Putamen (tissue), 1 donor: ENCODE data around the gene SLC6A18.

ENCODE experiments used
- DNase-seq: peaks from one replicate; pipeline ENCODE4 v3.0.0-alpha.2; 2016; ENCODE audit warnings: low spot score

SLC6A18 gene

GRCh38 chr5:1187234-1187949 lies 37.8 kb upstream of the SLC6A18 start:
- no peak for DNase-seq

GRCh38 chr5:1187950-1188334 lies 37.2 kb upstream of the SLC6A18 start:
- DNase-seq, result no peak

- no peak for DNase-seq
Measured at GRCh38 chr5:1188464-1188863, 36.7 kb upstream of the SLC6A18 start.

GRCh38 chr5:1189269-1189668 lies 35.9 kb upstream of the SLC6A18 start:
- no peak for DNase-seq

GRCh38 chr5:1190278-1190677 lies 34.9 kb upstream of the SLC6A18 start:
- no peak for DNase-seq

GRCh38 chr5:1190837-1191239 lies 34.3 kb upstream of the SLC6A18 start:
- no peak for DNase-seq

- no peak for DNase-seq
Measured at GRCh38 chr5:1192971-1193590, 32.1 kb upstream of the SLC6A18 start.

GRCh38 chr5:1193591-1193985 lies 31.6 kb upstream of the SLC6A18 start:
- no peak for DNase-seq

- DNase-seq, result no peak
Measured at GRCh38 chr5:1194378-1194777, 30.8 kb upstream of the SLC6A18 start.

- no peak for DNase-seq
Measured at GRCh38 chr5:1195439-1195838, 29.7 kb upstream of the SLC6A18 start.

GRCh38 chr5:1195916-1196315 lies 29.3 kb upstream of the SLC6A18 start:
- DNase-seq, result no peak

GRCh38 chr5:1196562-1196961 lies 28.6 kb upstream of the SLC6A18 start:
- DNase-seq, result no peak

GRCh38 chr5:1197876-1198666 lies 27.1 kb upstream of the SLC6A18 start:
- DNase-seq, result no peak

- no peak for DNase-seq
Measured at GRCh38 chr5:1199340-1199648, 25.9 kb upstream of the SLC6A18 start.

GRCh38 chr5:1199649-1200494 lies 25.3 kb upstream of the SLC6A18 start:
- DNase-seq, result no peak

GRCh38 chr5:1200495-1201326 lies 24.5 kb upstream of the SLC6A18 start:
- DNase-seq, result no peak

GRCh38 chr5:1201327-1202025 lies 23.7 kb upstream of the SLC6A18 start, which contains the start of gene SLC6A19:
SLC6A19 (plus strand) TSS chr5:1201595; CDS start chr5:1201651, 56 bp downstream.
- DNase-seq, result no peak

- DNase-seq, result no peak
Measured at GRCh38 chr5:1202026-1202797, 23.0 kb upstream of the SLC6A18 start.

GRCh38 chr5:1202798-1203185 lies 22.4 kb upstream of the SLC6A18 start:
- no peak for DNase-seq
